AG09319 (cell line): Measurements from ENCODE around the gene ANKRD53.
A peak's percentile ranks its signal among the peaks of the same experiment; 100 is the strongest.
"Not testable (repeated sequence)": the region's sequence is repeated elsewhere in the genome, so short reads cannot be mapped to it uniquely, and the experiment has no call there.

Source experiments
- DNase-seq: peaks from one replicate; pipeline ENCODE4 v3.0.0-alpha.2; 2010; ENCODE audit warnings: low read depth; ENCODE audit errors: extremely low read depth
- CTCF ChIP-seq: IDR thresholded peaks from 2 replicates; pipeline ENCODE4 v1.5.1; 2011; ENCODE audit warnings: low read depth, mild to moderate bottlenecking, inconsistent platforms, low read length, moderate library complexity

Gene ANKRD53

GRCh38 chr2:70994699-70995425, 16.4 kb downstream of the ANKRD53 start, which contains the start of gene TEX261:
Gene TEX261 (minus strand): TSS chr2:70994873. CDS start chr2:70994757, 116 bp downstream.
- peak; percentile 46 for DNase-seq
- peak; percentile 58 for TF ChIP-seq CTCF

- TF ChIP-seq CTCF: peak; percentile 28
- DNase-seq: no peak
Measured at GRCh38 chr2:70995426-70995729, 16.9 kb downstream of the ANKRD53 start.

- DNase-seq: not testable (repeated sequence)
Measured at GRCh38 chr2:70998885-70999284, 20.5 kb downstream of the ANKRD53 start.

- no peak for TF ChIP-seq CTCF
- no peak for DNase-seq
Measured at GRCh38 chr2:70999362-70999761, 20.9 kb downstream of the ANKRD53 start.

GRCh38 chr2:70999931-71000330, 21.5 kb downstream of the ANKRD53 start:
- not testable (repeated sequence) for DNase-seq

GRCh38 chr2:71000780-71001591, 22.6 kb downstream of the ANKRD53 start:
- DNase-seq: no peak
- peak; percentile 96 for TF ChIP-seq CTCF

- DNase-seq: no peak
- TF ChIP-seq CTCF: no peak
Measured at GRCh38 chr2:71001592-71001927, 23.1 kb downstream of the ANKRD53 start.

GRCh38 chr2:71001981-71002570, 23.6 kb downstream of the ANKRD53 start:
- no peak for TF ChIP-seq CTCF
- DNase-seq: no peak
